EH (cell line): Measurements from ENCODE around the gene SNIP1.
"Not testable (repeated sequence)": the region's sequence is repeated elsewhere in the genome, so short reads cannot be mapped to it uniquely, and the experiment has no call there.

Source experiments
- DNase-seq: peaks from one replicate; pipeline ENCODE4 v3.0.0-alpha.2; 2015; ENCODE audit warnings: low read depth

Gene SNIP1

DNA sequence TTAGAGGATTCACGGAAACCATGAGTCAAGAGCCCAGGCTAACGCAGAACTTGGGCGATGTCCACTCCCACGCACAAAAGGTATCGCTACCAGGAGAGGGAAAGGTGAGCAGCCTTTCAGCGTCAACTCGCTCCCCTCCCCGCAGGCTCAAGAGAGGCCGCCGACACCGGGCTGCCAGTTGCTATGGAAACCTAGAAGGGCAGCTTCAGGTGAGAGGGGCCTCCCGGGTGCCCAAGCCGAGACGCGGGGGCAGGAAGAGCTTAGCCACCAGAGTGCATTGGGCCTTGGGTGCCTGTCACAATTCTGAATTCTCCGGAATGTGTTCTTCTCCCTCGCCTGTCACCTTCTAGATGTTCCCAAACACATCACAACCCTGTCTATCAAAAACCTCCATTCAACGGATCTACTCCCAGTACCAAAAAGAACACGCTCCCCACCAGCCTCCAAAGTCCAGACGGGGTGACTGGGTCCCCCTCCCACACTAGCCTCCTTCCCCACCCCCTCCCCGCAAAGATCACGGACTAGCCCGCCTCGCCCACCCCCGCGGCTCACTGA lies 40.2 kb downstream of the SNIP1 start:
- DNase-seq, result peak; percentile 28

DNA sequence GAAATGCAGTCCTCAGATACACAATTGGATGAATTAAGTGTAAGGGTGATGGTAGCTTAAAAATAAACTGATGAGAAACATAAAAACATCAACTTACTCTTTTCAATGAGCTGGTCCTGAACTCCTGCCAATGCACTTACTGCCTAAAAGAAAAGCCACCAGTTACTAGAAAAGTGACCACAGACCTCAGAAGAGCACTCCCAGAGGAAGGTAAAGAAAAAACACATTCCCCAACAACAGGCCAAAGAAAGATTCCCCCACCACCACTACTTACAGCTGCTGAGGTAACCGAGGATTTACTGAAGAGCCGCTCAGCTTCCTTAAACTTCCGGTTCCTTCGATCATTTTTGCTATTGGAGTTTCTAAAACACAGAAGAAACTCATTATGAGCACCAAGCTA lies 44.9 kb downstream of the SNIP1 start:
- peak; percentile 53 for DNase-seq

DNA sequence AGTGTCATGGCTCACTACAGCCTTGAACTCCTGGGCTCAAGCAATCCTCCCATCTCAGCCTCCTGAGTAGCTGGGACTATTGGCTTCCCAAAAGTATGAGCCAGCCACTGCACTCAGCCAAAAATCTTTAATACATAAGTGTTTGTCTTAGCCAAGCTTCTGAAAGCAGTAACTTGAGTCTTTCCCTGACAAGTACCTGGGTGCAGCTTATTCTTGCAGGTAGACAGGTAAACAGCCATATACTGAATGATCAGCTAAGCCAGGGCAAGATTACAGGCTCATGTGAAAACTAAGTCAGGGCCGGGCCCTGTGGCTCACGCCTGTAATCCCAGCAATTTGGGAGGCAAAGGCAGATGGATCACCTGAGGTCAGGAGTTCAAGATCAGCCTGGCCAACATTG lies 47.4 kb downstream of the SNIP1 start:
- DNase-seq, result no peak

DNA sequence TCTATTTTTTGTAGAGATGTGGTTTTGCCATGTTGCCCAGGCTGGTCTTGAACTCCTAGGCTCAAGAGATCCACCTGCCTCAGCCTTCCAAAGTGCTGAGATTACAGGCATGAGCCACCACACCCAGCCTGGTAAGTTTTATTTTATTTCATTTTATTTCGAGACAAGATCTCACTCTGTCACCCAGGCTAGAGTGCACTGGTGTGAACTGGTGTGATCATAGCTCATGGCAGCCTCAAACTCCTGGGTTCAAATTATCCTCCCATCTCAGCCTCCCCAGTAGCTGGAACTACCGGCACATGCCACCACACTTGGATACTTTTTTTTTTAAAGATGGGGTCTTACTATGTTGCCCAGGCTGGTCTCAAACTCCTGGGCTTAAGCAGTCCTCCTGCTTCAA lies 51.3 kb downstream of the SNIP1 start:
- DNase-seq, result not testable (repeated sequence)

DNA sequence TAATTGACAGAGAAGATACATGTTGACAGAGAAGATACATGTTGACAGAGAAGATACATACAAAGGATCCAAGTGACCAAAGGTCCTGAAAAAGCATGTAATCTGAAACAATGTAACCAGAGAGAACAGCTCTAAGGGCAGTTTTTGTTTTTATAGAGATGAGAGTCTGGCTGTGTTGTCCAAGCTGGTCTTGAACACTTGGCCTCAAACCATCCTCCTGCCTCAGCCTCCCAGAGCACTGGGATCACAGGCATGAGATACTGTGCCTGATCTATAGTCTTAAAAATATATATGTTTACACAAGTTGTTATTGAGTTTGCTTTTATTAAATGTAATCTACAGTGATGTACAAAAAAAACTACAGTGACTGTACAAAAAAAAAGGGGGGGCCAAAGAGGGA lies 52.0 kb downstream of the SNIP1 start:
- DNase-seq, result no peak

DNA sequence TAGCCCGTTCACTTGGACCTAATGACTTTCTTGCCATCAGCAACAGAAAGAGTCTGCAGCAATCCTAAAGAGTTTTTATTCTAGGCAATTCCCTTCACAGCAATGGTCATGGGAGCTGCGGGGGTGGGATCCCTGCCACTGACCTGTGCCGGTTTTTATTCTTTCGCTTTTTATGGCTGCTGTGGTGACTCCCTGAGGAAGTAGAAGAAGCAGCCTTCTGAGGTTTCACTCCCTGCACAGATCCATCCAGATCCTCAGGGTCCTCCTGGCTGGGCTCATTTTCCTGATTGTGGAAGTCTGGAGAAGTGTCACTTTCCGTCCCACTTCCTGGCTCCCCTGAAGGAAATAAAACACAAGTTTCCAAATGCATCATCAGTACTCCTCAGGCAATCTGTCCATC lies 52.4 kb downstream of the SNIP1 start:
- DNase-seq, result no peak

DNA sequence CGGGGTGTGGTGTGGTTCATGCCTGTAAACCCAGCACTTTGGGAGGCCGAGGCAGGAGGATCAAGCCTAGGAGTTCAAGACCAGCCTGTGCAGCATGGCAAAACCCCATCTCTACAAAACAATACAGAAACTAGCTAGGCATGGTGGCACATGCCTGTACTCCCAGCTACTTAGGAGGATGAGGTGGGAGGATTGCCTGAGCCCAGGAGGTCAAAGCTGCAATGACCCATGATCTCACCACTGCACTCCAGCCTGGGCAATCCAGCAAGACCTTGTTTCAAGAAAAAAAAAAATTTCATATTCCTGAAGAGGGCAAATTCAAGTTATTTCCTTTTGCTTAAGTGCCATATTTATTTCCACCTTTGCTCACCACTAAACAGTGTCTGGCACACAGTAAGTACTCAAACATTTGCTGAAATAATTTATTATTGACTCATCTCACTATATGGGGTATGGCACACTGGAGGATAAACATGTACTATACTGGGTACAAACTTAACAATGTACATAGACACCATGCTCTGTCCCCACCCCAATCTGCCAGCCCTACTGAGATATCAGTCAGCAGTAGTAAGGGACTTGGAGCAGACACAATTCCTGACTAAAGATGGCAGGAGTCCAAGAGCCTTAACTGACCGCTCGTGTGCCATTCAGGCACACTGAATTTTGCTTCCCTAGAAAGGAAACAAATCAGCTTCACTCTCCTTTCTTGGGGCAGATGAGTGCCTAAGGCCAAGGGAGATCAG lies 55.0 kb downstream of the SNIP1 start:
- peak; percentile 80 for DNase-seq

DNA sequence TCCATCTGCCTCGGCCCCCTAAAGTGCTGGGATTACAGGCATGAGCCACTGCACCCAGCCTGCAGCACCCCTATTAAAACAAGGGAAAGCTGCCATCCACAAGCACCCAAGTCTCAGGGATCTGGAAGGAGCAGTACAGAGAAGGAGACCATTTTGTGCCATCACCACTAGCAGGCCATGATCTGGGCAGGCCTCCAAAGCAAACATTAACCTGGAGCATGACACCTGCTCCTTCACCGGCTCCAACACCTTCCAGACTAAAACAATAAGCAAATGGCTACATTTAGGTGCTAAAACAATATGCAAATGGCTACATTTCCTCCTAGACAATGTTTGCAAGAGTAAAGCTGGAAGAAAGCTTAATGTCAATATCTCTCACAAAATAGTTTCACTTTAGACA lies 56.3 kb downstream of the SNIP1 start:
- no peak for DNase-seq

DNA sequence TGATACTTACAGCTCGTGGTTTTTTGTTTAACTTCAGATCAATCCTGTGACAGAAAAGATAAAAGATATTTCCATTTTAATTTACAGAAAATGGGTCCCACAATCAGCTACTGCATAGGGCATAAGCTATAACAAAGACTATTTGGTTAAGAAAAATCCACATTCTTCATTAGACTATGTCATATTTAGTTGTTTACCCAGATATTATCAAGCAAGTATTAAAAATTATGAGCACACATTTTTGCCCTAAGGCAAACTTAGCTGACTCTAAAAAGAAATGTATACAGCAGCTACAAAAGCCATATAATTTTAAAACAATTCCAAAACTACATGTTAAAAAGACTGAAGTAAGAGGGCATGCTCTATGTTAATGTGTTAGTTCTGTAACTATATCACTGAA lies 58.2 kb downstream of the SNIP1 start:
- peak; percentile 53 for DNase-seq

DNA sequence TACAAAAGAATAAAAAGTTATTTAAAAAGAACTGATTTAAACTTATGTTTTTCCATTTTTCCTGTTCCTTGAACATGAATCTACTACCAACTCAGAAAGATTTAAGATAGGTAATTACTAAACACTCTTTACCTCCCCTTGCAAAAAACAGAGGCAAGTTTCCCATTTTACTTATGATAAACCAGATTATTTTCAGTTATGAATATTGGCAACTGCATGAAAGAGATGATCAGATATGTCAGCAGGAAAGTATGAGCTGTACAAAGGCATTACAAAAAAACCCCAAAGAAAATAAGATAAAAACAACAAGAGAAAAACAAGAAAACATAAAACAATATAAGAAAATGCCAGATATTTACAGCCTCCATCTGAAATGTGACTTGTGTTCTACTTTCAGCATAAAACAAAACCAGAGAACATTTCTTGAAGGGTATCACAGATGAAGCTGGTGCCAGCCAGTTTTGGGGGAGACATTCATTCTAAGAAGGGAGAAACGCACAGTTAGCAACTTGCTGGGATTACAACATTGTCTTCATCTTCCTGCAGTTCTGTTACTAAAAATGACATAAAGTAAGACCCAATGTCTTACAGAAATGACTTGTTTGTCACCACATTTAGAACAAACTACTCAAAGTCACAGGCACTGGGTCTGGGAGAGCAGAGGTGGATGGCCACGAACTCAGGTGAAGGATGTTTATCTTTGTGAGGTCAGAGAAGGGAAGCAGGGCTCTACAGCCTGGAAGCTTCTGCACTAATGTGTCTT lies 60.6 kb downstream of the SNIP1 start:
- DNase-seq, result no peak

DNA sequence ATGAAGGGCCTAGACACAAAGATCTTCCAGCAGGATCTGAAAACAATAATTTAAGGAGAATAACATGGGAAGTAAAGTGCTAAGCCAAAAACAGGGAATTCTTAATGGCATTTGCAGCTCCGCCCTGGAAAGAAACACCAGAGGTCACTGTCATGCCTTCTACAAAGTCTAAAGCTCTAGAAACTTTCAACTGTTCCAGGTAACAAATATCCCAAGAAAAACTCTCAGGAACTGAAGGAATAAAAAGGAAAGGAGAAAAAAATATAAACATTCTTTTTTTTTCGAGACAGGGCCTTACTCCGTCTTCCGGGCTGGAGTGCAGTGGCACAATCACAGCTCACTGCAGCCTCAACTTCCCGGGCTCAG lies 66.5 kb downstream of the SNIP1 start:
- DNase-seq, result no peak

DNA sequence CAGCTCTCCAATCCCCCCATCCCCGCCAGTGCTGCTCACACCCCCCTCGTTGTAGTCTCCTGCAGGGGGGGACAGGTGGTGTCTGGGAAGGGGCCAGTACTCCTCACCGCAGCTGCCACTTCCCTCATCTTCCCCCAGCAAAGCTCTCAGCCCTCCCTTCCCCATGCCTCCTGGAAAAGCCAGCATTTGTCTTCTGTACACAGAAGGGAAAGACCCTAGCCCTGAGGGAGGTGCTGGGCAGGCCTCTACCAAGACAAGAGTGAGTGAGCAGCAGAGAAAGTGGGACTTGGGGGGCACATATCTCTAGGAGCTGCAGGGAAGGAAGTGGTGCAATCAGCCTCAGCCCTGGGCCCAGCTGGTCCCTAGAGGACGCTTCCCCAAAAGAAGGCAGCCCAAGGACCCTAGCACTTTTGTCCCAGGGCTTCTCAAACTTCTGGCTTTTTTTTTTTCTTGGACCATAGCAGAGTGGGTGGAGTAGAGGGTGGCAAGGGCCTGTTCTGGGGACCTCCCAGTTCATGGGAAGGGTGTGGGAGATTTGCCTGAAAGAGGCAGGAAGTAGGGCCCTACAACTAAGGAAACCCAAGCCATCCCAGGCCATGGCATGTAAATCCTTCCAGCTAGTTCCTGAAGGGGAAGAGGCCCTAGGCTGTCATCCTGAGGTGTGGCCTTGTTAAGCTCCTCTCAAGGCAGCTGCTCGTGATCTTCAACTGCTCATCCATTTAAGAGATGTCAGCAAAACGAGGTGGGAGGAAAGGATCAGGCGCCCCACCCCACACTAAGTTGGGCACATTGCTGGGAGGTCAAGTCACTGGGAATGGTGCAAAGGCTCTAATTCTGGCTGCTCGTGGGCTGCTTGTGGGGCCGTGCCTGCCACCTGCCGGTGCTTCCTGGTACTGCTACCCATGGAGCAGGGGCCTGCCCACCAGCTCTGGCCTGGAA lies 67.1 kb downstream of the SNIP1 start:
- peak; percentile 76 for DNase-seq

DNA sequence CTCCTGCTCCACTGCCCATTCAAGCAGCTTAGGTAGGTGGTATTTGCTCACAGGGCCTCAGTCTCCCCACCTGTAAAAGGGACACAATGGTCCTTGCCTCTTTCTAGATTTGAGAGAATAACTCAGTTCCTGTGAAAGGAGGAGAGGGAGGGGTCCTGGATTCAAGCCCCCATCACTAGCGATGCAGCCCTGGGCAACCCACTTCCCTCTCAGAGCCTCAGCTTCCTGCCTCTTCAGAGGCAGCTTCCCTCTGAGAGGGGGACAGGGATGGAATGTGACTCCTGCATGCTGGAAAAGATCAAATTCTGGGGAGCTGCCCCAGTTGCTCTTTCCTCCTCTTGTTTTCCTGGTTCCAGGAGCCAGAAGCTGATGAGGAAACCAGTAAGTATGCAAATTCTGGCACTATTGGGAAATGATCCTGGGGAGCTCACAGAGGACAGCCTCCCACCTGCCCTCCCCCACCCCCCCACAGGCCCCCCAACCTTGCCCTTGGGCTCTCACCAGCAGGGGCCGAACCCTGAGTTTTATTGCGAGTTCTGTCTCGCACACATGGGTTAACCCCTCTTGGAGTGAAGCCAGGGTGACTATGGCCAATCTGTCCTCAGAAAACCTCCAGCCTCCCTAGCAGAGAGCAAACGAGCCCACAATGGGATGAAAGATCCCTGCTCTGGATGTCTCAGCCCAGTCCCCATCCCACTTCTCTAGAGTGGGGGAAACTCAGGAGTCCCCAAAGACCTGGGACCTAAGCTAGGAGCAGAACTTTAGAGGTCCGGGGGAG lies 68.0 kb downstream of the SNIP1 start:
- peak; percentile 43 for DNase-seq
